Left lobe of liver (tissue), 2 donors: ENCODE measurements around the gene SETD7. TPM values are rescaled to one million over a fixed set of nuclear protein-coding genes. Genes with fewer than 3 reads are reported as not detected.

Experiments used
- ATAC-seq: fragments of 200-7000 bp; cut with Tn5 transposase; one replicate; pipeline ENCODE4 v1.9.1; 2020; ENCODE audit warnings: mild to moderate bottlenecking, moderate library complexity
- DNase-seq: peaks from one replicate; pipeline ENCODE4 v3.0.0-alpha.2; 2020; ENCODE audit warnings: low spot score
- total RNA-seq: library from RNA; stranded (reverse); gene quantifications from one replicate; pipeline ENCODE4 v1.2.1, GENCODE V29; 2021
- donor health status: DM: no; HTN: no; CAD: no; lungs with moderate emphysema.
- donor health status: DM: no; HTN: yes; CAD: no.

The SETD7 gene
- total RNA-seq, 1 donor from 2014 or later, result 47.0 TPM

GRCh38 chr4:139575072-139575471 is 19.1 kb upstream of the SETD7 start:
- DNase-seq, result no peak
- ATAC-seq, result no peak

GRCh38 chr4:139574641-139575040 is 18.6 kb upstream of the SETD7 start:
- no peak for DNase-seq
- ATAC-seq, result no peak

- ATAC-seq, result no peak
- no peak for DNase-seq
These were observed 12.4 kb upstream of the SETD7 start for GRCh38 chr4:139568206-139568955.

- ATAC-seq (no peak), DNase-seq (no peak)
These were observed 11.3 kb upstream of the SETD7 start for GRCh38 chr4:139567159-139567870.

GRCh38 chr4:139564502-139564901 is 8.5 kb upstream of the SETD7 start:
- ATAC-seq, result peak; percentile 54

GRCh38 chr4:139563515-139563914 is 7.5 kb upstream of the SETD7 start:
- no peak for ATAC-seq
- DNase-seq, result no peak

More at GRCh38 chr4:139564502-139564901, 8.5 kb upstream of the SETD7 start:
- DNase-seq, result no peak

- no peak for DNase-seq
These were observed 6.8 kb upstream of the SETD7 start for GRCh38 chr4:139562839-139563238.

GRCh38 chr4:139562067-139562684 is 6.2 kb upstream of the SETD7 start:
- DNase-seq, result no peak
- peak; percentile 4 for ATAC-seq

More at GRCh38 chr4:139562839-139563238, 6.8 kb upstream of the SETD7 start:
- peak; percentile 24 for ATAC-seq

- no peak for DNase-seq
- no peak for ATAC-seq
These were observed 4.5 kb upstream of the SETD7 start for GRCh38 chr4:139560406-139561104.

- DNase-seq (no peak), ATAC-seq (no peak)
These were observed 3.7 kb upstream of the SETD7 start for GRCh38 chr4:139559687-139560086.

- DNase-seq, result peak; percentile 83
- peak; percentile 40 for ATAC-seq
These were observed 3.1 kb upstream of the SETD7 start for GRCh38 chr4:139559089-139559479.

GRCh38 chr4:139558235-139559088 is 2.4 kb upstream of the SETD7 start:
- DNase-seq (no peak), ATAC-seq (no peak)

GRCh38 chr4:139557556-139558110 is 1.6 kb upstream of the SETD7 start:
- ATAC-seq, result no peak
- DNase-seq, result no peak

- DNase-seq, result peak; percentile 69
- ATAC-seq, result peak; percentile 35
These were observed 921 bp upstream of the SETD7 start for GRCh38 chr4:139556724-139557555.

- ATAC-seq, result peak; percentile 54
- DNase-seq, result peak; percentile 76
These were observed 331 bp downstream of the SETD7 start for GRCh38 chr4:139555705-139556070.

GRCh38 chr4:139554893-139555704 is 920 bp downstream of the SETD7 start:
- peak; percentile 69 for ATAC-seq

GRCh38 chr4:139554642-139554892 is 1.5 kb downstream of the SETD7 start:
- DNase-seq (no peak), ATAC-seq (no peak)

More at GRCh38 chr4:139554893-139555704, 920 bp downstream of the SETD7 start:
- DNase-seq, result peak; percentile 94
